SKM-1 treated with dmso at 0.1 percent for 144 hours (cell line): ENCODE results near the gene CBFA2T2.
"Not testable (repeated sequence)": the region's sequence is repeated elsewhere in the genome, so short reads cannot be mapped to it uniquely, and the experiment has no call there.

Experiments used
- DNase-seq: peaks from one replicate; lab custom pipeline; 2025; ENCODE audit not compliant: unreplicated experiment; lab: John Stamatoyannopoulos, UW

Gene CBFA2T2

GRCh38 chr20:33612001-33612400 lies 122.1 kb downstream of the CBFA2T2 start:
- no peak for DNase-seq

GRCh38 chr20:33621717-33622400 lies 132.0 kb downstream of the CBFA2T2 start:
- DNase-seq, result no peak

GRCh38 chr20:33622705-33623365 lies 132.9 kb downstream of the CBFA2T2 start:
- no peak for DNase-seq

- no peak for DNase-seq
Measured at GRCh38 chr20:33624399-33624798, 134.5 kb downstream of the CBFA2T2 start.

GRCh38 chr20:33626190-33626589 lies 136.3 kb downstream of the CBFA2T2 start:
- DNase-seq, result no peak

- no peak for DNase-seq
Measured at GRCh38 chr20:33627577-33628216, 137.8 kb downstream of the CBFA2T2 start.

- DNase-seq, result no peak
Measured at GRCh38 chr20:33629533-33629932, 139.6 kb downstream of the CBFA2T2 start.

GRCh38 chr20:33629979-33630378 lies 140.1 kb downstream of the CBFA2T2 start:
- no peak for DNase-seq

- DNase-seq, result no peak
Measured at GRCh38 chr20:33630507-33630906, 140.6 kb downstream of the CBFA2T2 start.

GRCh38 chr20:33631910-33632309 lies 142.0 kb downstream of the CBFA2T2 start:
- DNase-seq, result not testable (repeated sequence)

- DNase-seq, result no peak
Measured at GRCh38 chr20:33635341-33635740, 145.4 kb downstream of the CBFA2T2 start.

GRCh38 chr20:33636776-33637175 lies 146.9 kb downstream of the CBFA2T2 start:
- no peak for DNase-seq

GRCh38 chr20:33640287-33640686 lies 150.4 kb downstream of the CBFA2T2 start:
- no peak for DNase-seq

GRCh38 chr20:33644313-33645071 lies 154.6 kb downstream of the CBFA2T2 start:
- no peak for DNase-seq

GRCh38 chr20:33645072-33645358 lies 155.1 kb downstream of the CBFA2T2 start:
- no peak for DNase-seq

- no peak for DNase-seq
Measured at GRCh38 chr20:33645396-33645795, 155.5 kb downstream of the CBFA2T2 start.

GRCh38 chr20:33646191-33646590 lies 156.3 kb downstream of the CBFA2T2 start:
- no peak for DNase-seq

GRCh38 chr20:33646959-33647602 lies 157.2 kb downstream of the CBFA2T2 start:
- not testable (repeated sequence) for DNase-seq

- no peak for DNase-seq
Measured at GRCh38 chr20:33647603-33648395, 157.9 kb downstream of the CBFA2T2 start.

GRCh38 chr20:33648396-33649004 lies 158.6 kb downstream of the CBFA2T2 start:
- no peak for DNase-seq
